WERI-Rb-1 (cell line): ENCODE data around the gene CENATAC.
"Not testable (repeated sequence)": the region's sequence is repeated elsewhere in the genome, so short reads cannot be mapped to it uniquely, and the experiment has no call there.

Experiments
- DNase-seq: peaks from one replicate; pipeline ENCODE4 v3.0.0-alpha.2; 2020
- H3K27ac ChIP-seq: fragments of 250-450 bp; sonication (Bioruptor Pico); 2 replicates; pipeline ENCODE4 v1.5.1; 2020; ENCODE audit warnings: mild to moderate bottlenecking, moderate library complexity
- H3K27me3 ChIP-seq: fragments of 250-450 bp; sonication (Bioruptor Pico); 2 replicates; pipeline ENCODE4 v1.5.1; 2021; ENCODE audit warnings: mild to moderate bottlenecking, low read depth, moderate library complexity; ENCODE audit not compliant: insufficient read depth, severe bottlenecking
- H3K36me3 ChIP-seq: fragments of 250-450 bp; sonication (Bioruptor Pico); 2 replicates; pipeline ENCODE4 v1.5.1; 2020; ENCODE audit warnings: mild to moderate bottlenecking, moderate library complexity
- H3K4me3 ChIP-seq: 2 replicates; pipeline ENCODE4 v1.5.1; 2011; ENCODE audit warnings: low read depth, mild to moderate bottlenecking, control low read depth, low read length
- H3K9me3 ChIP-seq: fragments of 250-450 bp; sonication (Bioruptor Pico); 2 replicates; pipeline ENCODE4 v1.5.1; 2021; ENCODE audit warnings: mild to moderate bottlenecking, moderate library complexity; ENCODE audit not compliant: severe bottlenecking
- CTCF ChIP-seq: IDR thresholded peaks from 2 replicates; pipeline ENCODE4 v1.5.1; 2011; ENCODE audit warnings: low read depth, mild to moderate bottlenecking, control low read depth, inconsistent platforms, low read length

CENATAC gene

DNA sequence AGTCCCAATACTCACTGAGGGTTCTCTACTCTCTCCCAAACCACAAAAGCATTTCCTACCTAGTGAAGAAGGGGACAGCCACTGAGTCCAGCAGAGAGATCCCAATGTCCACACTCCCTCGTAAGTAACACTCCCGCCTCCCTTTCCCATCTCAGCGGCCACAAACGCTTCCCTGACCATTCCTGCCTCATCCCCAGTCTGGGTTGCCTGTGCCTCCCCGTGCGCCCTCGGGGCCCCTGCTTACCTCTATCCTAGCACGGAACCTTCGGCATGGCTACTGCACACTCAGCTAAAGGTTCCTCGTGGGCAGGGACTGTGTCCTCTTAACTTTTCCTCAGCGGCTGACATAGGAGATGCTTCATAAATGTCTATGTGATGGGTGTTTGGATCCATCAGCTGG lies 40.4 kb upstream of the CENATAC start:
- TF ChIP-seq CTCF = no peak
- Histone ChIP-seq H3K9me3 (no peaks in the 10 kb centered on the region), H3K27ac (no peak overlapping the region), H3K27me3 (no peaks in the 10 kb centered on the region), H3K4me3 (no peak overlapping the region), H3K36me3 (no peaks in the 10 kb centered on the region)
- DNase-seq = no peak

- H3K36me3 ChIP-seq = no peaks in the 10 kb centered on the region
- DNase-seq = no peak
- H3K27me3 ChIP-seq = no peaks in the 10 kb centered on the region
- no peak for TF ChIP-seq CTCF
- no peak overlapping the region for H3K4me3 ChIP-seq
- H3K9me3 ChIP-seq = no peaks in the 10 kb centered on the region
- no peak overlapping the region for H3K27ac ChIP-seq
These were observed 40.0 kb upstream of the CENATAC start for GRCh38 chr11:118957968-118958367.

- Histone ChIP-seq H3K9me3 (no peaks in the 10 kb centered on the region), H3K36me3 (no peaks in the 10 kb centered on the region), H3K27me3 (no peaks in the 10 kb centered on the region), H3K27ac (no peak overlapping the region), H3K4me3 (no peak overlapping the region)
- DNase-seq = no peak
- no peak for TF ChIP-seq CTCF
These were observed 39.4 kb upstream of the CENATAC start for GRCh38 chr11:118958577-118958976.

GRCh38 chr11:118961189-118961588 lies 36.7 kb upstream of the CENATAC start:
- H3K27me3 ChIP-seq = no peaks in the 10 kb centered on the region
- no peak overlapping the region for H3K4me3 ChIP-seq
- no peak for TF ChIP-seq CTCF
- no peaks in the 10 kb centered on the region for H3K9me3 ChIP-seq
- no peaks in the 10 kb centered on the region for H3K36me3 ChIP-seq
- no peak for DNase-seq
- no peak overlapping the region for H3K27ac ChIP-seq

DNA sequence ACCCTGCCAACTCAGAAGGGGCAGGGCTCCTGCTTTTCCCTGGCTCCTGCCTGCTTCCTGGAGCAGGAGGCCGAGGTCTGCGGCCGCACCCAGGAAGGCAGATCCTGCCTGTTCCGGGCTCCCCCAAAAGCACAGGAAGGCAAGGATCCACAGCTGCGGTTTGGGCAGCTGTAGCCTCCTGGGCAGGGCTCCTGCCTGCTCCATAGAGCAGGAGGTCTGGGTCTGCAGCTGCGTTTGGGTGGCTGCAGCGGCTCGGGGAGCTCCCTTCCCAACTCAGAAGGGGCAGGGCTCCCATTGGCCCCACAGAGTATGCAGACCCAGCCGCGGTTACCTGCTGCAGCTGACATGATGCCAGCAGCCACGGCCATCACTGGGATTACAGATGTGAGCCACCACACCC lies 36.3 kb upstream of the CENATAC start:
- H3K27me3 ChIP-seq = no peaks in the 10 kb centered on the region
- no peak for DNase-seq
- H3K27ac ChIP-seq = no peak overlapping the region
- H3K4me3 ChIP-seq = no peak overlapping the region
- no peak for TF ChIP-seq CTCF
- H3K36me3 ChIP-seq = no peaks in the 10 kb centered on the region
- no peaks in the 10 kb centered on the region for H3K9me3 ChIP-seq

GRCh38 chr11:118969508-118969907 lies 28.4 kb upstream of the CENATAC start:
- not testable (repeated sequence) for H3K27me3 ChIP-seq, H3K4me3 ChIP-seq, H3K27ac ChIP-seq, H3K36me3 ChIP-seq, H3K9me3 ChIP-seq, DNase-seq

DNA sequence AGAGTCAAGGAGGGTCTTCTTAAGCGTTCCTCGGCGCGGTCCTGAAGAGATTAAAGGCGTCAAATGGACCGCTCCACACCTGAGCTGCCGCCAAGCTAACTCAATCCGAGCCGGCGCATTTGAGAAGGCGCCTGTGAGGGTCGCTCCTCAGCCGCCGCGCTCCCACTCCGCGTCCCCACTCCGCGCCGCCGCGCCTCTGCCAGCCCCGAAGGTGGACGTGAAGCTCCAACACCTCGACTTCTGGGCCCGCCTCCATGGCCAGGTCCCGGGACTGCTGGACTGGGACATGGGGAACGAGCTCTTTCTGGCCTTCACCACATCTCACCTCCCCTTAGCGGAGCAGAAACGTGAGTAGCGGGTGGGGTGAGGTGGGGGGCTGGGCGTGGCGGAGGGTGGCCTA lies 26.3 kb upstream of the CENATAC start, which contains the start of gene FOXR1:
FOXR1 (plus strand) TSS at position 116 of the 400 bp plus-strand sequence; CDS start at position 287, 171 bp downstream.
- no peak within 1 kb of the TSS for H3K27ac ChIP-seq
- H3K9me3 ChIP-seq = peaks cover 3% of the 10 kb centered on the region
- H3K27me3 ChIP-seq = no peaks in the 10 kb centered on the region
- H3K4me3 ChIP-seq = no peak within 1 kb of the TSS
- H3K36me3 ChIP-seq = no peaks in the 10 kb centered on the region
- DNase-seq = no peak
- no peak for TF ChIP-seq CTCF
